GM18870 (cell line): ENCODE measurements around the gene AFF2.

Experiments used
- ATAC-seq: cut with Tn5 transposase; IDR thresholded peaks from one replicate; pipeline ENCODE4 v1.9.1; 2021; ENCODE audit warnings: moderate library complexity; ENCODE audit not compliant: unreplicated experiment

The AFF2 gene

DNA sequence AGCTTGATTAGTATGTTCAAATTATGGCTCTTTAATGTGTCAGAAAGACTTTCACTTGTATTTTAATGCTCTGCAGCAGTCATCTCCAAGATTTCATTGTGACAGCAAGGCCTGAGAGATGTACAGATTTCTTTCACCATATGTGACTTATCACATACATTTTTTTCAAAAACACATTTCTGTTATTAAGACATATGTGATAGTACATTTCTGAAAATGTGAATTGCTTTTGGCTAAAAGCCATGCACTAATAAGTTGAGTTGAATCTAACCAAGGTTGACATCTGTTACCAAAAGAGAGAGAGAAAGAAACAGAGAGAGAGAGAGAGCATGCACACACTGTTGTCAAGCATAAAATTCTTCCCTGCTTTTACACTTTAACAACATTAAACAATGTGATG, 409.3 kb downstream of the AFF2 start:
- ATAC-seq, result no peak

DNA sequence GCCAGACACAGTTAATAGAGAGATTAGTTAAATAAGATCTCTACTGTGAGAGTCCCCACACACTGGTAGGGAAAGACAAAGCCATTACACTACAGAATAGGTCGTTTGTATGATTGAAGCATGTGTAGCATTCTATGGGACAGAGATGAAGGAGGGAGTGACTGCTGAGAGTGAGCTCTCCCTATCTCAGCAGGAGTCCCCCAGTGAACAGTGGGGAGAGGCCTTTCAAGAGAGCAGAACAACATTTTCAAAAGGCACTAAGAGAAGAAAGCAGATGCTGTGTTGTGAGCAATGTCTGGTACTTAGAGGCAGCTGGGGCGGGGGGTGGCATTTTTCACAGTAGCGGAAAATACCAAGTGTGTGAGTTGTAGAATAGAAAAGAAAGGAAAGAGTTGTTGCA, 413.6 kb downstream of the AFF2 start:
- no peak for ATAC-seq

DNA sequence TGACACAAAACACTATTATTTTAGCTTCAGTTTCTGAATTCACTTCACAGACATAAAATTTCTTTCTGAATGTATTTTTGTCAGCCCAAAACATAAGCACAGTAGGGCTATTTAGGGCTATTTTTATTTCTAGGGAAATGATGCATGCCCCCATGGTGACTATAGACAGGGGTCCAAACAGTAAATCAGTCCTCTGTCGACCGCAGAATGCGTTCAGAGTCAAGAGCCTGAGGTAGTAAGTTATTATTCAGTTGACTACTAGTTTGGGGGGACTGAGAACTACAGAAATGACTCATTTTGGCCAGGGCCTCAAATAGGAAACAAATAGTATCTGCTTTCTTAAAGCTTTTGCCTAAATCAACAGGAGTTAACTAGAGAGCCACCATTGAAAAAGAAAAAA, 414.4 kb downstream of the AFF2 start:
- ATAC-seq, result no peak

DNA sequence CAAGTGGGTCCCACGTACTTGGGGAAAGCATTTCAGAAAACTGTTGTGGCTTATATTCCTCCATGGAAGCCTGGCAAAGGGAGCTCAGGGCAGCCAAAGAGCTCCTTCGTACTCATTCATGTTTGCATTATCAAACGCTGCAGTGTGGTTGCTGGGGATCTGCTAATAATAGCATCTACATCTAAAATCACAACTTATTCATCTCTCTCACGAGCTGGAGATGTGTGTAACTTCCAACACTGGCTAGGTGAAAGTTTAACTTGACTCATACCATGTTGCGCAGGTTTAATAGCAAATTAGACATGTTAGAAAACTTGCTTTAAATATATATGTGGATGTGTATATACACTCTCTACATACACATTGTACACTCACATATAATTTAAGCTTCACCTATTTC, 415.1 kb downstream of the AFF2 start:
- no peak for ATAC-seq

DNA sequence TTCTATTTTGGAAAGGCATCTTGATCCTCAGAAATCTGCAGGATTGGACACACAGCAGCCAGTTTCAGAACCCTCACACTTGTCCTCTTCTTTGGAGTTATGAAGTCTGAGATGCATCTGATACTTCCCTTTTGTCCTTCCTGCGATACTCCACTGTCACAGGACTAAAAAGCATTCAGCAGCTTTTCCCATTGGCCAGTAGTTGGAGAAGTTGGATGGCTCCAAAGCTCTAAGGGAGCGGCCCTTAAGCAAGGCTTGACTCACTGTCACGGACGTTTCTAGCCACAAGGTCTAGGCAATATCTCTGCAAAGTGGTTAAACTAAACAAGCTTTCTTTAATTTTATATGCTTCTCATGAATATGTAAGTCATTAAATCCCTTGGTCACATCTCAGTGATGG, 417.0 kb downstream of the AFF2 start:
- ATAC-seq, result no peak

DNA sequence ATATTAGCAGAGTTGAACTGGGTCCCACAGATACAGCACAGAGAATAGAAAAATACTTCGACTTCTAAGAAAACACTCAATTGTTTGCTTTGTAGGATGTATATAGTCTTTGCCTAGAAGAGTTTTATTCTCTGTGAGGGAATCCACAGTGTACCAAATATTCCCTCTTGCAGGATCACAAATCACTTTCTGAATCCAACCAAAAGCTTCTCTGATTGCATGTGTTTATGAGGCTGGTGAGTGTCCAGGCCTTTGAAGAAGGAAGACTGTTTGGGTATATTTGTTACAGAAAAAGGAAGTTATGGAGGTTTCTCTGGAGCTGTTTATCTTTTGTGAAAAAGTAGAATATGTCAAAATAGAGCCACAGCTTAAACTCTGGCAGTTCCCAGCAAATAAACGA, 423.2 kb downstream of the AFF2 start:
- ATAC-seq, result no peak

DNA sequence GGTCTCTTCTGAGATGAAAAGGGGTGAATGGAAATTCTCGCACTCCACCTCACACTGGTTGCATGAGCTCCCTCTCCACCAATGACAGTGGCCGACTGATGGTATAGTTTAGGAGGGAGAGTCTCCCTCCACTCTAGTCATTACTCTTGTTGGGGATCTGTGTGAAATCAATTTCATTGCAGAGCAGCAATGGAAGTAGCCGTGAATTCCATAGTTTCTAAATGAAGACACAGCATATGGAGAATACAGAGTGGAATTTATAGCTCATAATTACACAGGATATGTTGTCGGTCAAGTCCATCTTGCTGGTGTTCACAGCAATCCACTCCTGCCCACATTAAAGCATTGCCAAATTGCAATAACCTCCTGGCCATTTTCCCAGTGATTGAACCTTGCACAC, 426.0 kb downstream of the AFF2 start:
- no peak for ATAC-seq

DNA sequence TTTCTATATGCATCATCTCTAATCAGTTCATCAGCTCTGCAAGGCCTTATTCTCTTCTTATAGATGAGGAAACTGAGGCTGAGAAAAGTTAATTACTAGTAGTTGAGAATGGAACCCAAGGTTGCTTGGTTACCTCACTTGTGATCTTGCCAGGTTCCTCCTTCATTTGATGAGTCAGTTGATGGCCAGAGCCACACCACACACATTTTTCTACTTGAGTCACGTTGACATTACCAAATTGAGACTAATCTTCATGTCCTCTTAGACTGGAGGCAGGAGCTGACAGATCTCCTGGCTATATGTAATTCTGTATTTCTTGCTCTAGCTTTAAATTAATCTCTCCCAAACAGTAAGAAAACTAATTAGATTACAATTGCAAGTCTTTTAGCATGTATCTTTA, 428.4 kb downstream of the AFF2 start:
- ATAC-seq, result no peak

DNA sequence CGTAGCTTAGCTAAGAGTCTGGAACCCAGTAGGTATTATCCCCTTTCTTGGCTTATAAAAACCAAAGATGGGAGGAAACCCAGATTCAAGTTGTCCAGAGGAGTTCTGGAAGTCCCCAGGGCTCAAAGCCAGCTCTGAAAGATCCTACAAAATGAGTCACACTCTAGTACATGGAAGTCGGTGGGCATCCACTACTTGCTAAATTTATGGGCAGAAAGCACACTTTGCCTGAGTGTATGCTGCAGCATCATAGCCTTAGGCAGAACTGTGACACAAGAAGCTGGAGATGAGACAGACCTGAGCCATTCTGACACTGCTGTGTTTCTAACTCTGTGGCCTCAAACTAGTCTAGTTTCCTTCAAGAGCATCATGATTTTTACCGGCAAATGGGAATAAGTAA, 429.3 kb downstream of the AFF2 start:
- no peak for ATAC-seq

DNA sequence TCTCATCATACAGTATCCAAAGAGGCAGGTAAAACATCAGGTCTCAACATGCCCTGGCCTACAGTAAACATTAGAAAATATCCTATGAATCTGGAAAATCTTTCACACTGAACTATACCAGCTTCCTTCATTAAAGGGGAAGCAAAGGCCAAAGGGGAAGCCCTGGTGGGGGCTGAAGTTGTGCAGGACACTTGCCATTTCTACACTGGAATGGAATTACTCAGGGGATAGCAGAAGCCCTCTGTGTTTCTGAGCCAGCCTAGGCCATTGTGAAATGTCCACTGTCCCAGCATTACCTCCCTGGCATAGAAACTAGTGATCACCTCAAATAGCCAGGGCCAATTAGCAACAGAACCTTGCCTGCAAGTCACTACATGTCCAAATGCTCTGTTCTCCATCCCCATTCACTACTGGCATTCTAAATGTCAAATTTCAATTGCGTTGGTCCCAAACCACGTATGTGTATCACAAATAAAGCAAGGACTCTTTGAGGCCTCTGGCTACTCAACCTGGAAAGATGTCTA, 429.9 kb downstream of the AFF2 start:
- no peak for ATAC-seq

DNA sequence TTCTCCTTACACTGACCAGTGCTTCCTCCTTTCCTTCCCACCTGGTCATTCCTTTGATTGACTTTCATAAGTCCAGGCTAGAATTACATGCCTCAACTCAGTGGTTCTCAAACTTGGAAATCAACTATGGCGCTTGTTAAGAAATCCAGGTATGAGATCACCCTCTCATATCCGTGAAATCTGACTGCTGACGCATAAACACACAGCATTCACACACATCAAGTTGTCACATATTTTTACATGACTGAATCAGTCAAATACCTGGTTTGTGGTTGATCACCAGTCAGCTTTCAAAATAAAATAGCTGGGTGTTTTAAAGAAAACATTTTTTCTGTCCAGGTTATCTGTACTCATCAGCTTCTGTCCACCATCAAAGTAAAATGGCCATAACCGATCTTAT, 433.5 kb downstream of the AFF2 start:
- no peak for ATAC-seq

DNA sequence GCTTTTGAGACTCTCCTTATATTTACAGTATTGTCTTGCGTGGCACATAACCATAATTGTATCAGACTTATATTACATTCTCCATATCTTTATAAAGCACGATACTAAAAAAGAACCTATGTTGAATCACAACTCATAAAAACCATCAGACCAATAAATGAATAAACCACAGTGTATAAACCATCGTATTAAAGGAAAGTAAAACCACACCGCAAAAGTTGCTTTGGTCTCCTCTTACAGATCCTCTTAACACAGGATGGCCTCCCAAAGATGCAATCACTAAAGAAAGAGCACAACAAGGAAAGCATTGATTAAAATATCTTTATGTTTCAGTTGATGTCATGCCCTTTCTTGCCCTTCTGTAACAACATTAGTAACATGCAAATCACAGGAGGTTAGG, 437.9 kb downstream of the AFF2 start:
- no peak for ATAC-seq

DNA sequence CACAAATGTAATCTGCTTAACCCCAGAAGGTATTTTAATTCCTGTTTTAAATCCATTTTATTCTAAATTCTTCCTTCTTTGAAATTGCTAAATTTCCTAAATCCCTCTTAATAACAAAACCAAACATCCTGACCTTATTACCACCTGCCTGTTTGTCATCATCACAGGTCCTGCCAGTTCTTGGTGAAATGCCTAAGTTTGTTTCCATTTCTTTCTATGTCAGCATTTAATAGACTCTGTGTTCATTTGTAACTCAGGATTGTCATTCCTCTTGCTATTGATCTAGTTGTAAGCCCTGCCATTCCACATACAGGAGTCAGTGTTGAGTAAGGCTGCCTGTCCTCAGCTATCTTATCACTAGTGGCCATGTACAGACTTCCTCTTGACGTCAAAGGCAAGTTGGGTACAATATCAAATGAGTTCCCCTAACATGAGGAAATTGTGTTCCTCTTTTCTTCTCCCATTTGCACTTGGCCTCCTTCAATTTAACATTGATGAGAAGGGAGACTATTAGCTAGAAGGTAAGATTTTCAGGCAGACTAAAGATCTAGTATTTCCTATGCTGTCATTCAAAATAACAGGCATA, 440.1 kb downstream of the AFF2 start:
- ATAC-seq, result no peak

DNA sequence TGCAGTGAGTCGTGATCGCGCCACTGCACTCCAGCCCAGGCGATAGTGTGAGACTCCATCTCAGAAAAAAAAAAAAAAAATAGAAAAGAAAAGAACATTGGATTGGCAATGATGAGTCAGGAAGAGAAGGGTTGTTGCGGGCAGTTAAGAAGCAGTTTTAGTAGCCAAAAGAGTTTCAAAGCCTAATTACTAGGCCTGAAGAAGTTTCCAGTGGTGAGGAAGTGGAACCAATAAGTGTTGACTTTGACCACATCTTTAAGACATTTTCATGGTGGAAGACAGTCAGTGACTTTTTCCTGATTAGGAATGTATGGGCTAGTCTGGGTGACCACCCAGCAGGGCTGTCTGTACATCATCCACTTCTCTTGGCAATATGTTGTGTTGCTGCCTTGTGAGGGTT, 442.3 kb downstream of the AFF2 start:
- no peak for ATAC-seq

DNA sequence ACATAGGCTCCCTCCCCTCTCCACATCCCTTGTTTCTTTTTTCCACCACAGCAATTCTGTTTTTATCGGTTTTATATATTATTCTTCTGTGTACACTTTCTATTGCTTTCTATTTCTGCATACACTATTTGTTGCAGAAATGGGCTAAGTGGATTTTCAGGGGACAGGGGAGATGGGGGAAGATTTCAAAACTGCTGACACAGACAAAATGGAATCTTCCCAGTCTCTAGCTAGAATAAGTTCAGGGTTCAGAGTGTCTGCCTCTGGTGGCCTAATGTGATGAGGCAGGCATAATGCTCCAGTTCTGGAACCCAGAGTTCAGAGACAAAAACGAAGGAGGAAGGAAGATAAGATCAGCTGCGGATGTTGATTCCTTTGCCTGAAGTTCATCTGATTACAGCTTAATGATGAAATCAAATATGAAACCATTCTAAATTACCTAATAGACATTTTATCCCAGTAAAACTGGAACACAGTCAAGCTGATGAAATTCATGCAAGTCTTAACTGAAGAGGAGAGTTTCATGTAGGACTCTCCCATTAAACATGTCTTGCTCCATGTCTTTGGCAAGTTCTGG, 447.1 kb downstream of the AFF2 start:
- no peak for ATAC-seq

DNA sequence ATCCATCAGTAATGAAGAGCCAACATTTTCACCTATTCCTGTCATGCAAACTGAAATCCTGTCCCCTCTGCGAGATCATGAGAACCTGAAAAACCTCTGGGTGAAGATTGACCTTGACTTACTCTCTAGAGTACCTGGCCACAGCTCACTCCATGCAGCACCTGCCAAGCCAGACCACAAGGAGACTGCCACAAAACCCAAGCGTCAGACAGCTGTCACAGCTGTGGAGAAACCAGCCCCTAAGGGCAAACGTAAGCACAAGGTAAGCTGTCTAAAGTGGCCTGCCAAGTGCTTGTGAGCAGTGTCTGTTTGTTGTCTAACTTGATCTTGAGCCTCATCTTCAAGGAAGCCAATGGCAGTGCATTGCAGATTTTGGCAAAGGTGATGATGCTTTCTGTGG, 455.9 kb downstream of the AFF2 start:
- ATAC-seq, result no peak

DNA sequence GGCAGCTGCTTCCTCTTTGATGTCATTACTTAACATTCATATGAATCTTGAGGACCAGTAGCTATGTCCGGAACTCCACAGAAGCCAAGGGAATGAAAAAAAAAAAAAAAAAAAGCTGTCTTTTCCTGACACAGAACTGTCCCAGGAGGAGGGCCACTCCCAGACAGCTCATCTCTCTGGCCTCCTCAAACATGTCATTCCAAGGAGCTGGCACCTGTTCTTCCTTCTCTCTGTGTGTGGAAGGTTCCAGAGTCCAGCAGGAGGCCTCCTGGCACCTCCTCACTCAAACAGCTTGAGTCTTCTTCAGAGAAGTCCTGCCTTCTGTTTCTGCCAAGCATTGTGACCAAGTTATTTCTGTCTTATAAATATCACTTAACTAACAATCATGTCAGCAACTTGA, 458.5 kb downstream of the AFF2 start:
- ATAC-seq, result no peak

DNA sequence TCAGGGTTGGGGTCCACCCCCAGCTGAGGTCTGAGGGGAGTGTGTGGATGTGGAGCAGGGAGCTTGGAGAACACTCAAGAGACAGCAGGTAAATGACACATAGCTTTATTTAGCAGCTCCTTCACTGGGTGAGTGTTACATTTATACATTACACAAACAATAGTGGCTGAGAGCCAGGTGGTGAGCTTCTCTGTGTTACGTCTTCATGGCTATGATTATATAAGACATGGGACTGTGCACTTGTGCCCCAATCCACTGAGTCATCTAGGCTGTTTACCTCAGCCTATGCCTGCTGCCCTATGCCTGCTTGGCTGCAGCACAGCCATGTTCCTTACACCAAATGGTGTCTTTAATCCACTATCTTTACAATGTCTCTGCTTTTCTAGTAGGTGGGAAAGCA, 459.6 kb downstream of the AFF2 start:
- no peak for ATAC-seq

DNA sequence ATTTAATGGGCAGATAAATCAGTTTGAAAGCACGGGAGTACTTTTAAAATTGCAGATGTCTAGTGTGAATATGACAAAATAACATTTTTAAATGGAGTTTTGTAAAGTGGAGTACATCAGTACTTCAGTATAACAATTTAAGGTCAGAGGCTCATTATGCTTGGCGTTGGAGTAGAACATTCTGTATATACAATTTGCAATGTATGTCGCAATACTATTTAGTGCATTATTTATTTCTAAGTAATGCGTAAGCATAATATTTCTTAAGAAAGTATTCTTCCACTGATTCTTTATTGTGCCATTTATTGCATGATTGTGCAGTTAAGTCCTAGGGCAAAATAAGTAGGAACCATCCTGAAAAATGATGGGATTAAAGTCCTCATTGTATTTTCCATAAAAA, 461.6 kb downstream of the AFF2 start:
- no peak for ATAC-seq

DNA sequence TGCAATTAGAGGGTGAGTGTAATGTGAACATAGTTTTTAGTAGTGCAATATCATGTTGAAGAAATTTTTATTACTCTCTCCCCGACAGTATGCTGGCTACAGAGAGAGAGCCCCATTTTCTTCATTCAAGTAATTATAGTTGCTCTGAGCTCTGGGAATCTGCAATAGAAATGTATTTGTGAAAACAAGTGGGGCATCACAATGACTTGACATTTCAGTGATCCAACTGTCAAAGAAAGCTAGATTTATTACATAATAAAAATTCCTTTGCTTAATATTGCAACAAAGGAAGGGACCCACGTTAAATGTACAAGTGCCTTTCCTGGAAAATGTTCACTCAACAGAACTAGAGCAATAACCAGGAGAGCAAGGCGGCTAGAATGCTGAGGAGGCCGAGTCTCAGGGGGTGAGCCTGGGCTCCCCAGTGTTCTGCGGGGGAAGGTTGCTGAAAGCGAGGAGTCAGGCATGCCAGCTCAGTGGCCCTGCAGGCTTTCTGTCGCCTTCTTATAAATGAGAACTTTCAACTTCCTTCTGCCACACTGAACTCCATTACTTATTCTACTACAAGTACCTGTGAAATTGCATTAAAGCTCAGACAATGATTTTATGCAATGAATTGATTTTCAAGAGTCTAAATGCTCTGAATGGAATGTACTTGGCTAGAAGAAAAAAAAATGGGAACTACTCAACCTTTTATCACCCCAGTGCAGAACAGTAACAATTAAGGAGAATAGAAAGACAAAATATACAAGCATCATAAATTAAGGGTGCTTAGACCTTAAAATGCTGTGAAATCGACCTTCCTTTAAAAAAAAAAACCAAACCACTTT, 476.4 kb downstream of the AFF2 start:
- ATAC-seq, result no peak

DNA sequence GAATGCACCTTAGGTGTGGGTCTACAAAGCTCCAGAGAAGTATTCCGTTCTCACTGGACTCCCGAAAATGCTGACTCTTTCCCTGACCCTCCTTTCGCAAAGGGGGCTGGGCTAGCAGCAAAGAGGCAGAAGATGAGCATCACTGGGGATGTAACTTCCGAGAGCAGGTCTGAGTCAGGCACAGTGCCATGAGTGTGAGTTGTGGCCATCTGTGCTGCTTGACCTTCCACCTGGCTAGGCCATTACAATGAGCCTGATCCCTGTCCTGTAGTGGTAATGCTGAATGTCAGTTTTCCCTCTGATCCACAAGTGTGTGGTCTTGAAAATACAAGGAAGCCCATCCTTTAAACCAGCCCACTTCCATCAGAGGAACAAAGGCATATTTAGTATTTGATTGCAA, 479.4 kb downstream of the AFF2 start:
- ATAC-seq, result no peak

DNA sequence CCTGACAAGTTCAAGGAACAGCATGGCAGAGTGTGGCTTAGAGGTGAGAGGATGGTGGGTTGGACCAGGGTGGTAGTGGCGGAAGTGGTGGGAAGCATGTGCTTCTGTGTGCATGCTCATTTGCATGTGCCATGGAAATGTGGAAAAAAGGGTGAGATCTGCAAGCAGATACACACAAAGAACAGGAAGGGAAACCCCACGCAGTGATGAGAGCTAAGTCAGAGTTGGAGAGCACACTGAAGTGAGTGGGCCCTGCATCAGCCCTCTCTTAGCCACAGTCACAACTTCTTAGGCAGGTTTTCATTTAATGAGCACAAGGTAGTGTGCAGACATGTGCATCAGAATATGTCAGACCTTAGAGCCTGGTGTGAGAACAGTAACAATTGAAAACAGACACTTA, 483.8 kb downstream of the AFF2 start:
- peak; percentile 57 for ATAC-seq
